ENCODE results near the gene PPP1R37. TPM values are rescaled to one million over a fixed set of nuclear protein-coding genes. Genes with fewer than 3 reads are reported as not detected.

The PPP1R37 gene
- total and polyA plus RNA-seq, 2 of the 13 experiments (the other 11 are each of a cell fraction or from before 2014, with no cell fraction given), result 9.0 to 14.3 TPM

DNA sequence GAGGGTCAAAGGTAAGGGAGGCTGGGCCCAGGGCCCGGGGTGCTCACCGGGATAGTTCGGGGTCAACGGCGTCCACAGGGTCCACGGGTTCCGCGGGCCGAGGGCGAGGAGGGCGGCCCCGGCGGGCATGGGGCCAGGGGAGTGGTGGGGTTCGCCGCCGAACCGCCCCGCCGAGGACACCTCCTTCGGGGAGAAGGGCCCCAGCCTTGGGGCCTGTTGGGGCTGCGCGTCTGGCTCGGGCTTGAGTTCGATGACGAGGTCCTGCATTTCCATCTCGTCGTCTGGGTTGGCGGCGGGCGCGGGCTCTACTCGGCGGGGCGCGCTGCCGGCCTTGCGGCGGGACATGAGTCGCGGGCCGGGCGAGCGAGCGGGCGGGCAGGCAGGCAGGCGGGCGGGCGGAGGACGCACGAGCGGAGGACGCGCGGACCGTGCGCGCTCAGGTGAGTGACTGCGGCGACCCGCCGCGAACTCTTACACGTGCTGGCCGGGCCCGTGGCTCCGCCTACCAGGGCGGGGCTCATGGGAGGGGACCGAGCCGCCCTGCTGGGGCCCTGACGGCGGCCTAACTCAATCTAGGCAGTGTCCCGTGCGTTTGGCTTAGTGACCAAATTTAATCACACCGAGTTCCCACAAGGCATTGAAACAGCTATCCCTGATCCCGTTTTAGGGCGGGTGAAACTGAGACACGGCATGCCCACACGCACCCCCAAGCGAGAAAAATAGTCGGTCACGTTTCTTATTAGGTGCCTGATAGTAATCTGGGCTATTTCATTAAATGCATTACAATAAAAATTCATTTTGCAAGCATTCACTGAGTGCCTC lies 16.7 kb upstream of the PPP1R37 start, which contains the start of gene ZNF296 (continued):
- TF ChIP-seq ZNF407 (CRISPR knock-in tag; IDR thresholded peaks at IDR 0.05; ENCODE audit: not compliant biosample characterization), result no peak
- TF ChIP-seq JUND (CRISPR knock-in tag; IDR thresholded peaks at IDR 0.05), result no peak
- TF ChIP-seq ZNF766 (CRISPR knock-in tag; IDR thresholded peaks at IDR 0.05; ENCODE audit: borderline replicate concordance), result peak; percentile 25; the same call in 1 of the 2 replicates
- TF ChIP-seq ZNF17 (CRISPR knock-in tag; IDR thresholded peaks at IDR 0.05), result no peak
- TF ChIP-seq SALL2 (CRISPR knock-in tag; IDR thresholded peaks at IDR 0.05), result peak; percentile 96
- 0 out of 2 replicates have a peak, but pooled peaks have one; percentile 56 for TF ChIP-seq ZNF441 (CRISPR knock-in tag; IDR thresholded peaks at IDR 0.05; ENCODE audit: borderline replicate concordance)
- TF ChIP-seq STAG1 (CRISPR knock-in tag; IDR thresholded peaks at IDR 0.05), result no peak
- peak; percentile 44; the same call in 1 of the 2 replicates for TF ChIP-seq ZNF770 (CRISPR knock-in tag; IDR thresholded peaks at IDR 0.05)
- no peak for TF ChIP-seq HIVEP1 (CRISPR knock-in tag; IDR thresholded peaks at IDR 0.05)
- TF ChIP-seq, protein P1, sequence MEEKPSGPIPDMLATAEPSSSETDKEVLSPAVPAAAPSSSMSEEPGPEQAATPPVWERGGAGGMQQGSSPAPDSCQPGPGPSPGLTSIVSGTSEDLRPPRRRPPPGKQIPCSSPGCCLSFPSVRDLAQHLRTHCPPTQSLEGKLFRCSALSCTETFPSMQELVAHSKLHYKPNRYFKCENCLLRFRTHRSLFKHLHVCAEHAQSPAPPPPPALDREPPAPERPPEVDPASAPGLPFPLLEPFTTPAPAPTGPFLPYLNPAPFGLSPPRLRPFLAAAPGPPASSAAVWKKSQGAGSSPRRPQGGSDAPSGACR (CRISPR knock-in tag; IDR thresholded peaks at IDR 0.05), result no peak
- no peak for TF ChIP-seq THYN1 (CRISPR knock-in tag; IDR thresholded peaks at IDR 0.05; ENCODE audit: borderline replicate concordance, low read depth)
- TF ChIP-seq HIC2 (CRISPR knock-in tag; IDR thresholded peaks at IDR 0.05; ENCODE audit: low read depth), result no peak
- TF ChIP-seq PHF5A (CRISPR knock-in tag; IDR thresholded peaks at IDR 0.05; ENCODE audit: low read depth, unreplicated experiment), result no peak
- no peak for TF ChIP-seq REXO4 (CRISPR knock-in tag; IDR thresholded peaks at IDR 0.05; ENCODE audit: borderline replicate concordance)

Measured in HepG2 (cell line).